Activated T-cell treated with anti-CD3 and anti-CD28 coated beads for 24 hours (primary cell): ENCODE data around the gene NOL3.
A peak's percentile ranks its signal among the peaks of the same experiment; 100 is the strongest.

Experiments used
- DNase-seq: peaks from one replicate; pipeline ENCODE4 v3.0.0-alpha.2; 2020; ENCODE audit warnings: low read depth

Gene NOL3

GRCh38 chr16:67170949-67171649 is 761 bp downstream of the NOL3 start:
- DNase-seq = no peak

GRCh38 chr16:67173323-67173722 is 3.0 kb downstream of the NOL3 start:
- no peak for DNase-seq

- no peak for DNase-seq
These were observed 3.7 kb downstream of the NOL3 start for GRCh38 chr16:67173808-67174705.

- DNase-seq = no peak
These were observed 4.4 kb downstream of the NOL3 start for GRCh38 chr16:67174706-67175231.

- no peak for DNase-seq
These were observed 6.3 kb downstream of the NOL3 start for GRCh38 chr16:67176662-67177061.

- DNase-seq = no peak
These were observed 7.7 kb downstream of the NOL3 start for GRCh38 chr16:67177743-67178699.

GRCh38 chr16:67179421-67180080 is 9.2 kb downstream of the NOL3 start:
- DNase-seq = no peak

GRCh38 chr16:67180166-67180565 is 9.8 kb downstream of the NOL3 start:
- no peak for DNase-seq

- no peak for DNase-seq
These were observed 11.0 kb downstream of the NOL3 start for GRCh38 chr16:67181346-67181745.

GRCh38 chr16:67182288-67182687 is 11.9 kb downstream of the NOL3 start:
- no peak for DNase-seq

GRCh38 chr16:67183284-67183626 is 12.9 kb downstream of the NOL3 start:
- DNase-seq = no peak

GRCh38 chr16:67183627-67184452 is 13.5 kb downstream of the NOL3 start, which contains the start of gene MATCAP1:
Gene MATCAP1, minus strand, starts transcription at chr16:67183963. Its CDS starts 3,353 bp downstream, at chr16:67180610.
- DNase-seq = peak; percentile 92

- DNase-seq = no peak
These were observed 14.2 kb downstream of the NOL3 start for GRCh38 chr16:67184453-67184994.

GRCh38 chr16:67184995-67185650 is 14.8 kb downstream of the NOL3 start:
- peak; percentile 75 for DNase-seq

- no peak for DNase-seq
These were observed 15.4 kb downstream of the NOL3 start for GRCh38 chr16:67185651-67186134.

GRCh38 chr16:67186550-67186950 is 16.2 kb downstream of the NOL3 start:
- no peak for DNase-seq

GRCh38 chr16:67187175-67187890 is 17.0 kb downstream of the NOL3 start:
- no peak for DNase-seq

- no peak for DNase-seq
These were observed 18.0 kb downstream of the NOL3 start for GRCh38 chr16:67188323-67188722.

- no peak for DNase-seq
These were observed 18.5 kb downstream of the NOL3 start for GRCh38 chr16:67188798-67189197.
